IMR-90 (cell line): ENCODE data around the gene PCDH12. TPM values are rescaled to one million over a fixed set of nuclear protein-coding genes. Genes with fewer than 3 reads are reported as not detected.

Experiments used
- ATAC-seq: fragments of 200-7000 bp; cut with Tn5 transposase; 2 replicates; pipeline ENCODE4 v1.9.1; 2020; ENCODE audit warnings: low read depth, mild to moderate bottlenecking, moderate library complexity
- BruUV-seq: library from RNA; stranded (reverse); fragments of 400-500 nt; replicated peaks from 2 replicates; lab custom pipeline; 2021; lab: Mats Ljungman, UMichigan
- CTCF ChIA-PET: fragments of 300-600 bp; formaldehyde crosslinking; extraction: SDS; loops from one replicate; lab custom pipeline; 2021; ENCODE audit warnings: antibody characterized with exemption; lab: Yijun Ruan, JAX
- POLR2A ChIA-PET: fragments of 300-600 bp; sonication (Branson Sonifier 250); formaldehyde crosslinking; loops from one replicate; lab custom pipeline; 2022; ENCODE audit warnings: antibody characterized with exemption; ENCODE audit not compliant: unreplicated experiment; lab: Charles Lee
- DNase-seq: peaks from one replicate; pipeline ENCODE4 v3.0.0; 2013
- H2AFZ ChIP-seq: replicated peaks from 2 replicates; pipeline ENCODE3; 2013; ENCODE audit warnings: low read length, mild to moderate bottlenecking; ENCODE audit not compliant: poor library complexity
- H2AK5ac ChIP-seq: 2 replicates; pipeline ENCODE4 v1.6.1; 2013; ENCODE audit warnings: low read depth, low read length, inconsistent platforms
- H2AK9ac ChIP-seq: replicated peaks from 2 replicates; pipeline ENCODE3; 2013; ENCODE audit warnings: mild to moderate bottlenecking, low read depth, low read length, moderate library complexity; ENCODE audit not compliant: poor library complexity
- H2BK120ac ChIP-seq: 2 replicates; pipeline ENCODE4 v1.6.1; 2013; ENCODE audit warnings: low read depth, low read length, inconsistent platforms
- H2BK15ac ChIP-seq: 3 replicates; pipeline ENCODE4 v1.6.1; 2013; ENCODE audit warnings: low read depth, low read length, inconsistent platforms
- H2BK20ac ChIP-seq: 2 replicates; pipeline ENCODE4 v1.6.1; 2013; ENCODE audit warnings: low read depth, mild to moderate bottlenecking, inconsistent platforms, low read length, moderate library complexity
- H2BK5ac ChIP-seq: 2 replicates; pipeline ENCODE4 v1.6.1; 2013; ENCODE audit warnings: mild to moderate bottlenecking, low read depth, low read length, inconsistent platforms; ENCODE audit not compliant: poor library complexity, severe bottlenecking
- H3K14ac ChIP-seq: replicated peaks from 2 replicates; pipeline ENCODE4 v1.6.1; 2013; ENCODE audit warnings: low read depth, low read length, inconsistent platforms
- H3K18ac ChIP-seq: 2 replicates; pipeline ENCODE4 v1.6.1; 2013; ENCODE audit warnings: low read depth, low read length, control low read depth
- H3K23ac ChIP-seq: 2 replicates; pipeline ENCODE4 v1.6.1; 2013; ENCODE audit warnings: low read depth, low read length, inconsistent platforms
- H3K27ac ChIP-seq: 2 replicates; pipeline ENCODE4 v1.5.1; 2013; ENCODE audit warnings: mild to moderate bottlenecking, control low read depth, low read length; ENCODE audit not compliant: insufficient read depth
- H3K27me3 ChIP-seq: 2 replicates; pipeline ENCODE4 v1.6.1; 2013; ENCODE audit warnings: low read length; ENCODE audit not compliant: control insufficient read depth, insufficient read depth
- H3K36me3 ChIP-seq: 2 replicates; pipeline ENCODE4 v1.6.1; 2013; ENCODE audit warnings: low read length, mixed read lengths; ENCODE audit not compliant: control insufficient read depth, insufficient read depth
- H3K4ac ChIP-seq: 2 replicates; pipeline ENCODE4 v1.6.1; 2013; ENCODE audit warnings: low read depth, low read length, inconsistent platforms
- H3K4me1 ChIP-seq: 2 replicates; pipeline ENCODE4 v1.6.1; 2013; ENCODE audit warnings: low read length, mixed read lengths; ENCODE audit not compliant: control insufficient read depth, insufficient read depth
- H3K4me2 ChIP-seq: 2 replicates; pipeline ENCODE4 v1.6.1; 2013; ENCODE audit warnings: low read depth, mild to moderate bottlenecking, control low read depth, low read length, moderate library complexity
- H3K4me3 ChIP-seq: 2 replicates; pipeline ENCODE4 v1.5.1; 2013; ENCODE audit warnings: low read depth, mild to moderate bottlenecking, control low read depth, low read length, moderate library complexity; ENCODE audit not compliant: insufficient read depth
- H3K56ac ChIP-seq: 2 replicates; pipeline ENCODE4 v1.6.1; 2013; ENCODE audit warnings: low read length, inconsistent platforms; ENCODE audit not compliant: insufficient read depth; ENCODE audit errors: extremely low read depth
- H3K79me1 ChIP-seq, 2 experiments: 2 replicates each; pipeline ENCODE4 v1.6.1; 2013; ENCODE audit warnings: low read length in 2 of 2, inconsistent platforms in 1 of 2, low read depth in 1 of 2
- H3K9ac ChIP-seq: 2 replicates; pipeline ENCODE4 v1.6.1; 2013; ENCODE audit warnings: low read depth, low read length, control low read depth
- H3K9me1 ChIP-seq: 2 replicates; pipeline ENCODE4 v1.6.1; 2013; ENCODE audit warnings: low read length, inconsistent platforms; ENCODE audit not compliant: insufficient read depth
- H3K9me3 ChIP-seq: 2 replicates; pipeline ENCODE4 v1.6.1; 2013; ENCODE audit warnings: low read length; ENCODE audit not compliant: control insufficient read depth, insufficient read depth
- H4K20me1 ChIP-seq: 2 replicates; pipeline ENCODE4 v1.6.1; 2013; ENCODE audit warnings: low read length, inconsistent platforms; ENCODE audit not compliant: insufficient read depth
- H4K5ac ChIP-seq: 2 replicates; pipeline ENCODE4 v1.6.1; 2013; ENCODE audit warnings: mild to moderate bottlenecking, low read depth, low read length, control low read depth
- H4K8ac ChIP-seq, 2 experiments: 2 replicates each; pipeline ENCODE4 v1.6.1; 2013; ENCODE audit warnings: low read depth in 2 of 2, low read length in 2 of 2, control low read depth in 1 of 2, inconsistent platforms in 1 of 2
- H4K91ac ChIP-seq: 2 replicates; pipeline ENCODE4 v1.6.1; 2013; ENCODE audit warnings: low read depth, low read length, inconsistent platforms; ENCODE audit not compliant: insufficient read depth
- CTCF ChIP-seq: conservative IDR thresholded peaks from 2 replicates; pipeline ENCODE4 v1.5.1; 2012; ENCODE audit warnings: mild to moderate bottlenecking, low read depth, low read length, improper control_type of control experiment
- ELK1 ChIP-seq: fragments of 150-350 bp; IDR thresholded peaks from 2 replicates; pipeline ENCODE4 v1.6.1; 2016; ENCODE audit warnings: low read depth, mild to moderate bottlenecking, low read length, moderate library complexity, borderline replicate concordance
- FOS ChIP-seq: fragments of 150-350 bp; IDR thresholded peaks from 2 replicates; pipeline ENCODE4 v1.6.1; 2016; ENCODE audit warnings: low read depth, low read length
- MAFK ChIP-seq: IDR thresholded peaks from 2 replicates; pipeline ENCODE4 v1.6.1; 2012; ENCODE audit warnings: low read depth, low read length, improper control_type of control experiment
- MXI1 ChIP-seq: IDR thresholded peaks from 2 replicates; pipeline ENCODE4 v1.6.1; 2012; ENCODE audit warnings: low read depth, mild to moderate bottlenecking, low read length, moderate library complexity, borderline replicate concordance
- NFE2L2 ChIP-seq: fragments of 150-350 bp; IDR thresholded peaks from 2 replicates; pipeline ENCODE4 v1.6.1; 2016; ENCODE audit warnings: low read depth, mild to moderate bottlenecking, low read length
- RAD21 ChIP-seq: IDR thresholded peaks from 2 replicates; pipeline ENCODE4 v1.6.1; 2012; ENCODE audit warnings: low read length, improper control_type of control experiment
- RCOR1 ChIP-seq: IDR thresholded peaks from 2 replicates; pipeline ENCODE4 v1.6.1; 2012; ENCODE audit warnings: mild to moderate bottlenecking, low read length, improper control_type of control experiment; ENCODE audit not compliant: insufficient replicate concordance
- SMC3 ChIP-seq: fragments of 150-350 bp; IDR thresholded peaks from 2 replicates; pipeline ENCODE4 v1.6.1; 2016; ENCODE audit warnings: low read depth, mild to moderate bottlenecking, antibody characterized with exemption, low read length, moderate library complexity
- USF2 ChIP-seq: fragments of 150-350 bp; IDR thresholded peaks from 2 replicates; pipeline ENCODE4 v1.6.1; 2017; ENCODE audit warnings: mild to moderate bottlenecking, antibody characterized with exemption, low read length, low read depth
- WGBS, 2 experiments: methylation state at CpG; one replicate each; pipeline versions ENCODE4 v1.1.5 to v1.1.7; 2013; ENCODE audit warnings: missing lambda C conversion rate in 2 of 2; ENCODE audit not compliant: insufficient read length in 1 of 2; ENCODE audit errors: extremely low coverage in 2 of 2; 5-methylcytosine and 5-hydroxymethylcytosine counted together
- dilution Hi-C: fragments of 300-500 bp; cut with HindIII; formaldehyde crosslinking; loops from one replicate; pipeline ENCODE4 v1.14.3; 2018; ENCODE audit warnings: low sequenced_read_pairs; ENCODE audit not compliant: unreplicated experiment
- in situ Hi-C: fragments of 300-500 bp; cut with MboI; formaldehyde crosslinking; loops from 3 replicates; pipeline ENCODE4 v1.14.3; 2019; ENCODE audit warnings: low sequenced_read_pairs, inconsistent platforms, mixed read lengths
- intact Hi-C: fragments of 100-400 bp; cut with micrococcal nuclease; formaldehyde crosslinking; loops from 2 replicates; pipeline ENCODE4 v1.10.0; 2022
- polyA plus RNA-seq, 3 experiments: library from polyadenylated mRNA; depleted of rRNA; stranded (reverse); fragments of >200 nt; gene quantifications; 2 replicates each; pipeline ENCODE4 v1.2.3, GENCODE V29; 2012; ENCODE audit warnings: low replicate concordance in 1 of 3
- total RNA-seq: library from RNA; depleted of rRNA; stranded (reverse); fragments of >200 nt; gene quantifications from 2 replicates; pipeline ENCODE4 v1.2.3, GENCODE V29; 2012

Gene PCDH12
- total and polyA plus RNA-seq, 2 of the 4 experiments (the other 2 are of a cell fraction) = 0.02 to 0.18 TPM

- no peak for TF ChIP-seq ELK1
These were observed 11.1 kb upstream of the PCDH12 start, which contains the start of gene RNF14 (continued) for GRCh38 chr5:141968914-141969608.

DNA sequence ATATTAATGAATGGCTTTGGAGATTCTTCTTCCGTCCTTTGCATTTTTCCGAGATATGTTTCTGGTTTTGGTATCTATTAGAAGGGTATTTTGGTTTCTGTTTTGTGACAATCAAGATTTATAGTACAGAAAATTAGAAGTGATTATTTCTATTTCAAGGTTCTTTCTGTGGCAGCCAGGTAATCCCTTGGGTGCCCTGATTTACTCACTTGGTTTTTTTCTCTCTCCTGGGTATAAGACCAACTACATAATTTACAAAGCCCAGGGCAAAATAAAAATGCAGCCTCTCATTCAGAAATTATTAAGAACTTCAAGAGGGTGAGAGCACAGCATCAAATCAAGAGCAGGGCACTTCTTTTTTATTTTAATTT, 8.9 kb upstream of the PCDH12 start:
- no peak overlapping the region for H3K56ac ChIP-seq
- peaks cover 3% of the 10 kb centered on the region; the same call in 1 of the 2 replicates for H3K9me1 ChIP-seq
- no peak overlapping the region for H3K4me2 ChIP-seq
- H3K9ac ChIP-seq = no peak overlapping the region
- H4K91ac ChIP-seq = no peak overlapping the region
- no peaks in the 10 kb centered on the region for H3K27me3 ChIP-seq
- H4K5ac ChIP-seq = no peak overlapping the region
- H3K14ac ChIP-seq = no peak overlapping the region
- no peak overlapping the region for H3K18ac ChIP-seq
- no peak overlapping the region for H3K23ac ChIP-seq
- H4K8ac ChIP-seq = no peak overlapping the region
- no peaks in the 10 kb centered on the region for H3K9me3 ChIP-seq
- H3K36me3 ChIP-seq = peaks cover 3% of the 10 kb centered on the region; the same call in 1 of the 2 replicates
- H3K27ac ChIP-seq = no peak overlapping the region
- WGBS, 2 experiments = no CpG with 5 or more reads among the region's 2 CpGs
- no peaks in the 10 kb centered on the region for H4K20me1 ChIP-seq
- peaks cover 7 to 24% of the 10 kb centered on the region in 2 experiments; a peak in 2 of 4 replicates for H3K79me1 ChIP-seq
- H2AK9ac ChIP-seq = no peak overlapping the region
- H3K4ac ChIP-seq = no peak overlapping the region
- no peak overlapping the region for H2AFZ ChIP-seq
- BruUV-seq = no TSS peak
- no peak overlapping the region for H2BK5ac ChIP-seq
- dilution Hi-C loops = no loop called here
- POLR2A ChIA-PET = no interaction called here
- no peak overlapping the region for H3K4me3 ChIP-seq
- intact Hi-C loops = no loop called here
- H2BK20ac ChIP-seq = no peak overlapping the region
- no peak overlapping the region for H2BK15ac ChIP-seq
- H2AK5ac ChIP-seq = no peak overlapping the region
- 0 out of 2 replicates have a peak, but pooled peaks cover 6% of the 10 kb centered on the region for H3K4me1 ChIP-seq
- no peak overlapping the region for H2BK120ac ChIP-seq
- CTCF ChIA-PET = interaction anchor here (2.9 kb wide), 1 partner anchor 275 kb away, joined by 8 read pairs; no protein-coding TSS in a partner anchor
- in situ Hi-C loops = no loop called here
- ATAC-seq = no peak
- DNase-seq = no peak
- TF ChIP-seq USF2 (no peak), RAD21 (no peak), ELK1 (no peak), FOS (no peak), MAFK (no peak), RCOR1 (no peak), SMC3 (no peak), CTCF (no peak), NFE2L2 (no peak), MXI1 (no peak)
